WTC11 (cell line): Measurements from ENCODE around the gene ENTPD1. TPM values are rescaled to one million over a fixed set of nuclear protein-coding genes. Genes with fewer than 3 reads are reported as not detected.
A peak's percentile ranks its signal among the peaks of the same experiment; 100 is the strongest.

Source experiments
- ATAC-seq: fragments of 200-7000 bp; cut with Tn5 transposase; 2 replicates; pipeline ENCODE4 v1.10.0; 2021; ENCODE audit warnings: mild to moderate bottlenecking, moderate library complexity
- Bru-seq: library from RNA; stranded (reverse); fragments of 400-500 nt; gene quantifications from one replicate; lab custom pipeline; 2021; lab: Mats Ljungman, UMichigan
- CTCF ChIA-PET: fragments of 300-600 bp; sonication (Branson Sonifier 250); formaldehyde crosslinking; loops from one replicate; lab custom pipeline; 2021; ENCODE audit warnings: antibody characterized with exemption; lab: Charles Lee
- POLR2A ChIA-PET: fragments of 350-600 bp; sonication (Branson Sonifier 250); formaldehyde crosslinking; loops from one replicate; lab custom pipeline; 2021; ENCODE audit warnings: antibody characterized with exemption; lab: Charles Lee
- DNase-seq: peaks from one replicate; pipeline ENCODE4 v3.0.0; 2021; ENCODE audit warnings: low spot score
- H3K27ac Mint-ChIP-seq: 2 replicates; pipeline ENCODE4 v1.8.0; 2021; ENCODE audit warnings: mixed read lengths
- H3K27me3 Mint-ChIP-seq: 2 replicates; pipeline ENCODE4 v1.8.0; 2021; ENCODE audit warnings: low read depth, mild to moderate bottlenecking, moderate library complexity, mixed read lengths
- H3K36me3 Mint-ChIP-seq: 2 replicates; pipeline ENCODE4 v1.8.0; 2021; ENCODE audit warnings: mixed read lengths
- H3K4me1 Mint-ChIP-seq: 2 replicates; pipeline ENCODE4 v1.8.0; 2022; ENCODE audit warnings: mixed read lengths
- H3K4me3 Mint-ChIP-seq: 2 replicates; pipeline ENCODE4 v1.8.0; 2021; ENCODE audit warnings: mild to moderate bottlenecking, moderate library complexity, mixed read lengths
- H3K9me3 Mint-ChIP-seq: 2 replicates; pipeline ENCODE4 v1.8.0; 2021; ENCODE audit warnings: mixed read lengths
- CREB1 ChIP-seq: sonication (generic); formaldehyde crosslinking; IDR thresholded peaks from 2 replicates; pipeline ENCODE4 v1.8.0; 2023; ENCODE audit warnings: mild to moderate bottlenecking, missing genetic modification reagents
- E2F4 ChIP-seq: sonication (generic); formaldehyde crosslinking; IDR thresholded peaks from 2 replicates; pipeline ENCODE4 v1.8.1; 2022; ENCODE audit warnings: low read depth, mild to moderate bottlenecking, moderate library complexity, missing genetic modification reagents, borderline replicate concordance
- EMX1 ChIP-seq: fragments of 250-450 bp; sonication (Bioruptor Pico); IDR thresholded peaks from 2 replicates; pipeline ENCODE4 v1.8.0; 2021; ENCODE audit warnings: mild to moderate bottlenecking
- ESRRA ChIP-seq: sonication (generic); formaldehyde crosslinking; IDR thresholded peaks from 2 replicates; pipeline ENCODE4 v1.8.1; 2022; ENCODE audit warnings: mild to moderate bottlenecking, missing genetic modification reagents, borderline replicate concordance
- ETV6 ChIP-seq: sonication (generic); formaldehyde crosslinking; IDR thresholded peaks from 2 replicates; pipeline ENCODE4 v1.8.1; 2022; ENCODE audit warnings: mild to moderate bottlenecking, missing genetic modification reagents
- NFYB ChIP-seq: sonication (generic); formaldehyde crosslinking; conservative IDR thresholded peaks from 2 replicates; pipeline ENCODE4 v1.8.0; 2022; ENCODE audit warnings: low read depth, missing genetic modification reagents
- RELA ChIP-seq: sonication (generic); formaldehyde crosslinking; IDR thresholded peaks from 2 replicates; pipeline ENCODE4 v1.8.1; 2022; ENCODE audit warnings: missing genetic modification reagents, mild to moderate bottlenecking, borderline replicate concordance
- ZNF232 ChIP-seq: sonication (generic); formaldehyde crosslinking; IDR thresholded peaks from 2 replicates; pipeline ENCODE4 v1.8.0; 2022; ENCODE audit warnings: mild to moderate bottlenecking, missing genetic modification reagents
- ZNF317 ChIP-seq: sonication (generic); formaldehyde crosslinking; IDR thresholded peaks from 2 replicates; pipeline ENCODE4 v1.8.1; 2023; ENCODE audit warnings: low read depth, mild to moderate bottlenecking, moderate library complexity, missing genetic modification reagents, borderline replicate concordance
- long read RNA-seq, 3 experiments: library from RNA in 1 of 3; library from capped mRNA in 1 of 3; library from polyadenylated mRNA in 1 of 3; unstranded in 2 of 3; stranded (forward) in 1 of 3; transcript quantifications; one replicate each; pipeline ENCODE4 v2.0.0, GENCODE V29; 2021
- total RNA-seq: library from RNA; stranded (reverse); gene quantifications from 3 replicates; pipeline ENCODE4 v1.2.3, GENCODE V29; 2021
- TF ChIP-seq, protein P1 (sequence below): sonication (generic); formaldehyde crosslinking; IDR thresholded peaks from 2 replicates; pipeline ENCODE4 v1.8.0; 2023; ENCODE audit warnings: missing genetic modification reagents, mild to moderate bottlenecking, borderline replicate concordance
- TF ChIP-seq, protein P2 (sequence below): sonication (generic); formaldehyde crosslinking; IDR thresholded peaks from 2 replicates; pipeline ENCODE4 v1.8.1; 2022; ENCODE audit warnings: low read depth, missing genetic modification reagents, borderline replicate concordance
- TF ChIP-seq, protein P3 (sequence below): sonication (generic); formaldehyde crosslinking; IDR thresholded peaks from 2 replicates; pipeline ENCODE4 v1.8.1; 2022; ENCODE audit warnings: mild to moderate bottlenecking, missing genetic modification reagents, moderate library complexity, borderline replicate concordance
- TF ChIP-seq, protein P4 (sequence below): sonication (generic); formaldehyde crosslinking; IDR thresholded peaks from 2 replicates; pipeline ENCODE4 v1.8.0; 2023; ENCODE audit warnings: missing genetic modification reagents

ENTPD1 gene, protein sequence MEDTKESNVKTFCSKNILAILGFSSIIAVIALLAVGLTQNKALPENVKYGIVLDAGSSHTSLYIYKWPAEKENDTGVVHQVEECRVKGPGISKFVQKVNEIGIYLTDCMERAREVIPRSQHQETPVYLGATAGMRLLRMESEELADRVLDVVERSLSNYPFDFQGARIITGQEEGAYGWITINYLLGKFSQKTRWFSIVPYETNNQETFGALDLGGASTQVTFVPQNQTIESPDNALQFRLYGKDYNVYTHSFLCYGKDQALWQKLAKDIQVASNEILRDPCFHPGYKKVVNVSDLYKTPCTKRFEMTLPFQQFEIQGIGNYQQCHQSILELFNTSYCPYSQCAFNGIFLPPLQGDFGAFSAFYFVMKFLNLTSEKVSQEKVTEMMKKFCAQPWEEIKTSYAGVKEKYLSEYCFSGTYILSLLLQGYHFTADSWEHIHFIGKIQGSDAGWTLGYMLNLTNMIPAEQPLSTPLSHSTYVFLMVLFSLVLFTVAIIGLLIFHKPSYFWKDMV
- total RNA-seq (1.9 to 2.8 TPM (median 2.3 TPM) in 3 replicates), Bru-seq, nascent RNA (percentile 42 among the genes with signal in this experiment)
- long read RNA-seq, experiment 1, partial matches to known transcripts = 0 of 6 reads
- long read RNA-seq, experiment 1, other reads (novel, unspliced or antisense) = 3 of 6 reads
- long read RNA-seq, experiment 2 = 0 reads
- long read RNA-seq, experiment 3, partial matches to known transcripts = 0 of 1 reads
- long read RNA-seq, experiment 3, other reads (novel, unspliced or antisense) = 1 of 1 reads

GRCh38 chr10:95756041-95756761, at the start of gene ENTPD1:
Gene ENTPD1 (plus strand): TSS chr10:95756163. CDS start chr10:95756240, 77 bp downstream.
- peak within 1 kb of the TSS; percentile 74 for H3K27ac Mint-ChIP-seq
- DNase-seq = peak; percentile 17
- CTCF ChIA-PET = interaction anchor here (0.9 to 2.6 kb wide), 6 partner anchors 16 to 261 kb away, joined by 3 to 32 read pairs (median 4); partner anchors contain the start of gene TCTN3

DNA sequence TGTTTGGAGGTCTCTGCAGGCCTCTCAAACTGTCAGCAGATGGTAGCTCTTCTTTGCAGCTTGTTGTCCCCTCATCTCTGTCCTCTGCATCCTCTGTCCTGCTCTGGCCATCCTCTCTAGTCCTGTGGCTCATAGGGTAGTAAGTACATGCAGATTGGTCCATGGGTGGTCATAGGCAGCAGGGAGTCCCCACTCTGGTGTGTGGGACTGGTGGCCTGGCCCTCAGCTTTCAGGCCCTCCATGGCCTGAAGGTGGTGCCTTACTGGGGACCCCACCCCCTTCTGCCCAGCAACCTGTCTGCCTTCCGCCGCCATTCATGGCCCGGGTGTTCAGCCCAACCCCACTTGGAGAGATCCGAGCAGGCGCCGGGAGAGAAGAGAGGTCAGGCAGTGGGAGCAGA, 49.4 kb upstream of the ENTPD1 start:
- TF ChIP-seq NFYB (CRISPR knock-in tag) (no peak), CREB1 (CRISPR knock-in tag) (no peak), E2F4 (CRISPR knock-in tag) (no peak), EMX1 (CRISPR knock-in tag) (no peak), ZNF317 (CRISPR knock-in tag) (no peak), ETV6 (CRISPR knock-in tag) (no peak), ZNF232 (CRISPR knock-in tag) (no peak)
- TF ChIP-seq, protein P1, sequence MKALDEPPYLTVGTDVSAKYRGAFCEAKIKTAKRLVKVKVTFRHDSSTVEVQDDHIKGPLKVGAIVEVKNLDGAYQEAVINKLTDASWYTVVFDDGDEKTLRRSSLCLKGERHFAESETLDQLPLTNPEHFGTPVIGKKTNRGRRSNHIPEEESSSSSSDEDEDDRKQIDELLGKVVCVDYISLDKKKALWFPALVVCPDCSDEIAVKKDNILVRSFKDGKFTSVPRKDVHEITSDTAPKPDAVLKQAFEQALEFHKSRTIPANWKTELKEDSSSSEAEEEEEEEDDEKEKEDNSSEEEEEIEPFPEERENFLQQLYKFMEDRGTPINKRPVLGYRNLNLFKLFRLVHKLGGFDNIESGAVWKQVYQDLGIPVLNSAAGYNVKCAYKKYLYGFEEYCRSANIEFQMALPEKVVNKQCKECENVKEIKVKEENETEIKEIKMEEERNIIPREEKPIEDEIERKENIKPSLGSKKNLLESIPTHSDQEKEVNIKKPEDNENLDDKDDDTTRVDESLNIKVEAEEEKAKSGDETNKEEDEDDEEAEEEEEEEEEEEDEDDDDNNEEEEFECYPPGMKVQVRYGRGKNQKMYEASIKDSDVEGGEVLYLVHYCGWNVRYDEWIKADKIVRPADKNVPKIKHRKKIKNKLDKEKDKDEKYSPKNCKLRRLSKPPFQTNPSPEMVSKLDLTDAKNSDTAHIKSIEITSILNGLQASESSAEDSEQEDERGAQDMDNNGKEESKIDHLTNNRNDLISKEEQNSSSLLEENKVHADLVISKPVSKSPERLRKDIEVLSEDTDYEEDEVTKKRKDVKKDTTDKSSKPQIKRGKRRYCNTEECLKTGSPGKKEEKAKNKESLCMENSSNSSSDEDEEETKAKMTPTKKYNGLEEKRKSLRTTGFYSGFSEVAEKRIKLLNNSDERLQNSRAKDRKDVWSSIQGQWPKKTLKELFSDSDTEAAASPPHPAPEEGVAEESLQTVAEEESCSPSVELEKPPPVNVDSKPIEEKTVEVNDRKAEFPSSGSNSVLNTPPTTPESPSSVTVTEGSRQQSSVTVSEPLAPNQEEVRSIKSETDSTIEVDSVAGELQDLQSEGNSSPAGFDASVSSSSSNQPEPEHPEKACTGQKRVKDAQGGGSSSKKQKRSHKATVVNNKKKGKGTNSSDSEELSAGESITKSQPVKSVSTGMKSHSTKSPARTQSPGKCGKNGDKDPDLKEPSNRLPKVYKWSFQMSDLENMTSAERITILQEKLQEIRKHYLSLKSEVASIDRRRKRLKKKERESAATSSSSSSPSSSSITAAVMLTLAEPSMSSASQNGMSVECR (CRISPR knock-in tag) = no peak
- CTCF ChIA-PET = interaction anchor here (0.8 to 2.7 kb wide), 3 partner anchors 13 to 135 kb away, joined by 3 to 18 read pairs (median 4); partner anchors contain the start of gene TCTN3
- Mint-ChIP-seq H3K27ac (no peak overlapping the region), H3K9me3 (peaks cover 11% of the 10 kb centered on the region), H3K4me1 (no peaks in the 10 kb centered on the region), H3K36me3 (peaks cover 6% of the 10 kb centered on the region; the same call in 1 of the 2 replicates), H3K27me3 (no peaks in the 10 kb centered on the region; the same call in 1 of the 2 replicates), H3K4me3 (no peak overlapping the region)
- DNase-seq (no peak), ATAC-seq (no peak)
- POLR2A ChIA-PET = no interaction called here

More at GRCh38 chr10:95756041-95756761, at the start of gene ENTPD1:
- Mint-ChIP-seq H3K36me3 (no peaks in the 10 kb centered on the region), H3K4me3 (peak within 1 kb of the TSS; percentile 85), H3K4me1 (peaks cover 21% of the 10 kb centered on the region), H3K9me3 (no peaks in the 10 kb centered on the region), H3K27me3 (peaks cover 19% of the 10 kb centered on the region)
- POLR2A ChIA-PET = interaction anchor here (0.7 to 0.9 kb wide), 2 partner anchors 62 to 152 kb away, joined by 3 to 4 read pairs; partner anchors contain the start of genes CC2D2B and TCTN3
- peak; percentile 66 for ATAC-seq
- TF ChIP-seq, protein P2, sequence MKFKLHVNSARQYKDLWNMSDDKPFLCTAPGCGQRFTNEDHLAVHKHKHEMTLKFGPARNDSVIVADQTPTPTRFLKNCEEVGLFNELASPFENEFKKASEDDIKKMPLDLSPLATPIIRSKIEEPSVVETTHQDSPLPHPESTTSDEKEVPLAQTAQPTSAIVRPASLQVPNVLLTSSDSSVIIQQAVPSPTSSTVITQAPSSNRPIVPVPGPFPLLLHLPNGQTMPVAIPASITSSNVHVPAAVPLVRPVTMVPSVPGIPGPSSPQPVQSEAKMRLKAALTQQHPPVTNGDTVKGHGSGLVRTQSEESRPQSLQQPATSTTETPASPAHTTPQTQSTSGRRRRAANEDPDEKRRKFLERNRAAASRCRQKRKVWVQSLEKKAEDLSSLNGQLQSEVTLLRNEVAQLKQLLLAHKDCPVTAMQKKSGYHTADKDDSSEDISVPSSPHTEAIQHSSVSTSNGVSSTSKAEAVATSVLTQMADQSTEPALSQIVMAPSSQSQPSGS = no peak
- TF ChIP-seq, protein P3, sequence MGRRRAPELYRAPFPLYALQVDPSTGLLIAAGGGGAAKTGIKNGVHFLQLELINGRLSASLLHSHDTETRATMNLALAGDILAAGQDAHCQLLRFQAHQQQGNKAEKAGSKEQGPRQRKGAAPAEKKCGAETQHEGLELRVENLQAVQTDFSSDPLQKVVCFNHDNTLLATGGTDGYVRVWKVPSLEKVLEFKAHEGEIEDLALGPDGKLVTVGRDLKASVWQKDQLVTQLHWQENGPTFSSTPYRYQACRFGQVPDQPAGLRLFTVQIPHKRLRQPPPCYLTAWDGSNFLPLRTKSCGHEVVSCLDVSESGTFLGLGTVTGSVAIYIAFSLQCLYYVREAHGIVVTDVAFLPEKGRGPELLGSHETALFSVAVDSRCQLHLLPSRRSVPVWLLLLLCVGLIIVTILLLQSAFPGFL (CRISPR knock-in tag) = no peak
- TF ChIP-seq ESRRA (CRISPR knock-in tag) (no peak), RELA (CRISPR knock-in tag) (no peak)
- TF ChIP-seq, protein P4, sequence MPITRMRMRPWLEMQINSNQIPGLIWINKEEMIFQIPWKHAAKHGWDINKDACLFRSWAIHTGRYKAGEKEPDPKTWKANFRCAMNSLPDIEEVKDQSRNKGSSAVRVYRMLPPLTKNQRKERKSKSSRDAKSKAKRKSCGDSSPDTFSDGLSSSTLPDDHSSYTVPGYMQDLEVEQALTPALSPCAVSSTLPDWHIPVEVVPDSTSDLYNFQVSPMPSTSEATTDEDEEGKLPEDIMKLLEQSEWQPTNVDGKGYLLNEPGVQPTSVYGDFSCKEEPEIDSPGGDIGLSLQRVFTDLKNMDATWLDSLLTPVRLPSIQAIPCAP (CRISPR knock-in tag) = no peak
